GM10266 (cell line): ENCODE data around the gene SH3PXD2B.

Experiments
- DNase-seq: peaks from one replicate; pipeline ENCODE4 v3.0.0; 2012; ENCODE audit errors: extremely low spot score
- CTCF ChIP-seq: IDR thresholded peaks from 2 replicates; pipeline ENCODE4 v1.5.1; 2012; ENCODE audit warnings: mild to moderate bottlenecking, low read depth; ENCODE audit not compliant: control insufficient read depth, insufficient read depth; ENCODE audit errors: missing control alignments

SH3PXD2B gene

GRCh38 chr5:172436078-172436878 is 18.0 kb downstream of the SH3PXD2B start:
- no peak for DNase-seq
- TF ChIP-seq CTCF, result no peak

- TF ChIP-seq CTCF, result no peak
- no peak for DNase-seq
These were observed 18.8 kb downstream of the SH3PXD2B start for GRCh38 chr5:172435362-172436077.

GRCh38 chr5:172434251-172434650 is 20.1 kb downstream of the SH3PXD2B start:
- TF ChIP-seq CTCF, result no peak

GRCh38 chr5:172433513-172433912 is 20.8 kb downstream of the SH3PXD2B start:
- no peak for TF ChIP-seq CTCF
- DNase-seq, result no peak

More at GRCh38 chr5:172434251-172434650, 20.1 kb downstream of the SH3PXD2B start:
- no peak for DNase-seq

GRCh38 chr5:172433071-172433470 is 21.3 kb downstream of the SH3PXD2B start:
- no peak for DNase-seq

GRCh38 chr5:172430354-172430753 is 24.0 kb downstream of the SH3PXD2B start:
- no peak for DNase-seq

More at GRCh38 chr5:172433071-172433470, 21.3 kb downstream of the SH3PXD2B start:
- TF ChIP-seq CTCF, result no peak

More at GRCh38 chr5:172430354-172430753, 24.0 kb downstream of the SH3PXD2B start:
- TF ChIP-seq CTCF, result no peak
